GM18517 (cell line): ENCODE data around the gene ANXA1.

Experiments
- ATAC-seq: cut with Tn5 transposase; IDR thresholded peaks from one replicate; pipeline ENCODE4 v1.9.1; 2021; ENCODE audit warnings: mild to moderate bottlenecking, moderate library complexity; ENCODE audit not compliant: unreplicated experiment

The ANXA1 gene

DNA sequence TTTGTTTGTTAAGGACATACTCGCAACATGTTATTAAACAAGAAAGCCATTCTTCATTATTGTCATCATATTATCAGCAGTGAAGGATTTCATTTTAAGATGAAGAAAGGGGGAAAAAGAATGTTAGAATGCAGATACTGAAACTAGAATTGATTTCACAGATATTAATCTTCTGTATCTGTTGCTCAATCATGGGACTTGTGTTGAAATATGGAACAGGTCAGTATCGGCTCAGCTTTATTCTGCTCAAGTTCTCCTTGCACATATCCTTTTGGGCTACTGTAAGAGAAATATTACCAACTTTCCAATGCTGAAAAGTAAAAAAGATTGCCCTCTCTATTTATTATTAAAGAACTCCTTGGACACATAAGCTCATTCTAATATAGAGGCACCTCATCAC lies 13.8 kb upstream of the ANXA1 start:
- ATAC-seq: no peak

DNA sequence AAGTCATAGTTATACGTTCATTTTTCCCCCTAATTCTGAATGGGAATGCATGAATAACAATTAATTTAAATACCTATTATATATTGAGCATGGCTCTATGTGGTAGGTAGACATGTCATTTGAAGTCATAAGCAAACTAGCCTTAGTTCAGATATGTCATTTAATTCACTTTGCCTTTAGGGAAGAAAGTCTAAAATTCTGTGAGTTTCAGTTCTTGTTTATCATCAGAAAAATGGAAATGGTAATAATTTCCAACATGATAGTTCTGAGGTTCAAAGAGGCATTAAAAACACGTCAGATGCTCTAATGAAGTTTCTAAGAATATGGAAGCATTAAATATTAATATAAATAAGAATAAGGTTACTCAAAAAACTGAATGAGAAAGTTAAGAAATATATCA lies 13.1 kb upstream of the ANXA1 start:
- no peak for ATAC-seq

DNA sequence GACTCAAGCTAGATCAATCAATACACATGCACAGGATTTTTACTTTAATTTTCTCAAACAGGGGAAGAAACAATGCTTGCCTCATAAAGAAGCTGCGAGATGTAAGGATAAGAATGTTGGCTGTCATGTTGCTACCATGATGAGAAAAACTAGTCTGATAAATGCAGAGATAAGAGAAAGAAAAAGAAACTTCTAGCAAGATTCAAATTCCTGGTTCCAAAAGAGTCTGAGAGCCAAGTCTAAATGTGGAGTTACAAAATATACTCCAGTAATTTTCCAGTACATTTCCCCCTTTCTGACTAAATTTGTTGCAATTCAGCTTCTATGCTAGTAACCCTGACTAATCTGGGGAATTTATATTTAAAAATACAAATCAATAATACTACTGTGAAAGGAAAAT lies 10.4 kb upstream of the ANXA1 start:
- ATAC-seq: no peak

DNA sequence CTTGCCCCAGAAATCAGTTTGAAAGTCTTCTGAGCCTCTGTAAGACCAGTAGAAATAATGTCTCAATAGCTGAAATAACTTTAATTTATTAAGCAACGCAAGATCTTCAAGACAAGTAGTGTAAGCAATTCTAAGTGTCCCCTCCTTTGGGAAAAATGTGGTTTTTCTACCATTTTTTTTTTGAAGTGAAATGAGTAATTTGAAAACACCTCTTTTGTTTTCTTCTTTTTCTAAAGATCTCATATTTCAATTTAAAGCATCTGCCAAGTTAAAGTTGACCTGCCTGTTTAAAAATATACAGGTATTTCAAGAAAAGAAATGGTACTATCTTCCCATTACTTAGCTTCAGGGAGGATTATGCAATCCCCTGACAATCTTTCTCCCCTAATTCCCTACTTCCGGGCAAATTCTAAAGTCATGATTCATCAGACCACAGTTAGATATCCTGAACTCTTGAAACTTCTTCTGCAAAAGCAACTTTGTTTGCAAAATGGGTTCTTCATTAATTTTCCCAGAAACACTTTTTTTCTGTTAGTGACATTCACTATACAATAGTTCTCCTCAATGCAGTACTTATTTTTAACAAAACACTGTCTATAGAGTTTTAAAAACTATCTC lies 7.8 kb upstream of the ANXA1 start:
- no peak for ATAC-seq

DNA sequence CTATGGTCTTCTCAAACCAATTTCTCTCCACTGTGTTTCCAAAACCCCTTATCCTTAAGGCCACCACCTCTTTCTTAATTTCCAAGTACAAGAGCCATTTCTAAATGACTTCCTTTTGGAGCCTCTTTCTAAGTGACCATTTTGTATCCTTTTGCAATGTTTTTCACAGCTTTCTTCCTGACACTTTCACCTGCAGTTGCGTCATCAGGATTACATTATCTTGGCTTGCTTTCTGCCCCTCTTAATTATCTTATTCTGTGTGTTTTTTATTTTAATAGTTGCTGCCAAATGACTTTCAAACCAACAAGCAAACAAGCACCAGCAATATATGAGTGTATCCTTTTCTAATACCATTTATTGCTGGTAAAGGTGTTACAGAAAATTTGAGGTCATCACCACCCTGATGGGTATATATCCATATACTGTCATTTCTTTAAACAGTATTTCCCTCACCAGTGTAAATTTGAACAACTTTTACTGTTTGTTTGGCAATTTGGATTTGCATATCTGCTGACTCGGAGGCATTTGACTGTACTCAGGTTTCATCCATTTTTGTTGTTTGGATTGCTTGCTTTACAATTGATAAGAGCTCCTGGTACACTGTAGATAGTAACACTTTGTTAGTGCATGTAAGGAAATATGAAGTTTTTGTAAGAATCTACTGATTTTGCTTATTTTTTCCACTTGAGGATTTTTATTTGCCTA lies 5.4 kb upstream of the ANXA1 start:
- no peak for ATAC-seq

DNA sequence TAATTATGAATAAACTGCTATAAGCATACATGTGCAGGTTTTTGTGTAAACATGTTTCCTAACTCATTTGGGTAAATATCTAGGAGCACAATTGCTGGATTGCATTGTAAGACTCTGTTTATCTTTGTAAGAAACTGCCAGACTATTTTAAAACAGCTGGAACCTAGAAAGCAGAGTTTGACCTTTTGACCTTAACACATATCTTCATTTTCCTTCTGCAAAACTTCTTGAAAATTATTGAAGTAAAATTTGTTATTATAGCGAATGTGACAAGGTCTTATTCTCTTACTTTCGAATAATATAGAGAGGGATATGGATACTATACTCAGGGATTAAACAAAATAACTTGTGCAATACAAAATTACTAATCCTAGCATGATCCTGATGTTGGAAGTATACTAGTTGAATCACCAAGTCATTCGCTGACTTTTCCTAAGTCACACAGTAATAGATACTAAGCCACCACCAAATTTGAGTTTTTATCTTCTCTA lies 3.2 kb upstream of the ANXA1 start:
- ATAC-seq: no peak

DNA sequence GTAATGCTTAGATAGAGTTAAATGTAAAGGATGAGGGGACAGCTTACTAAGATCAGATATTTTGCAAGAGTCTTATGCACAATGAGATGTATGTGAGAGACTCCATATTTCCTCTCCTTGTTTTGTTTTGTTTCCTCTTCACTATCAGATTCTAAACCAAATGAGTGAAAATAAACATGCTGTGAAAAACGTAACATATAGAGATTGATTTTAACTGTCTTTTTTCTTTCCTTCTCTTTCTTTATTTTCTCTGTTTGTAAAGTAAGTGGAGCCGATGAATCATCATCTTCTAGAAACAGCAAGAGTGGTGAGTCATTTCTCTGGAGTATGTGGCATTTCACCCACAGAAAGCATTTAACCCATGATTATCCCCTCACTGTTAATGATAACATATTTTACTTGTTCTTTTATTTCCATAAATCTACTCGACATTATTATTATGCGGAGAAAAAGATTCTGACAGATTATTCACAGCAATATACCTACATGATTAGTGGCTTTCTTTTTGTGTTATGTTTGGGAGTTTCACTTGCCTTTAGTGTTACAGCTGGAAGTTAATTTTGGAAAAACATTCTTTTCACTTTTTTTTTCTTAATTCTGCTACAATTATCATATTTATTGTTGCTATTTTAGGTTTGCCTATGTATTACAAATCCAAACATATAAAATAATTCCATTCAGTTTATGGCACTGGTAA lies 2.1 kb upstream of the ANXA1 start:
- peak; percentile 73 for ATAC-seq

DNA sequence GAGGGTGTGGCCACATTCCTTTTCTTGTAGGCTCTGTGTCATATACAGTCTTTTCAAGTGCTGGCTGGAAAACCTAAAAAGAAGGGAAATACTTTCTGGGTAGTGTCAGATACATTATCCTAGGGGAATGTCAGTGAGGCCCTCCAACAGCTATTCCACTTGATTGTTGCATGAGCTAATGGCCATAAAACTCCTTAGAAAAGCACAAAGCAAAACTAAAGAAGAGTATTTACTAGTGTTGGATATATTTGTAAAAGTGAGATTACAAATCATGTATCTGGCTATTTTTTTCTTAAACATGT lies 829 bp downstream of the ANXA1 start:
- no peak for ATAC-seq

DNA sequence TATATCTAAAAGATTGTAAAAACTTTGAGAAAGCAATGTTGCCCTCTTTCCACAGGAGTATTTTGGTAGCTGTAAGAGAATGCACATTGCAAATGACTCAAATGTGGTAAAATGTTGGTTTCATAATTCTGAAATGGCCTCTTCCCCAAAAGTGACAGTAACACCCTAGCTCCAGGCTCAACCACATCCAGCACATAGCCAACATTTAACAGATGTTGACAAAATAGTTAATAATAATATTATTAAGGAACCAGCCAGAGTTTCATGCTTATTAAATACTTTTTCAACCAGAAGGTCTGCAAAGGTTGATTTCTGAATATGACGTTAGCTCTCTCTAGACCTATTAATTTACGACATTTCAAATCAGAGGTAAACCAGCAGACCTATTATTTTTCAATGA lies 1.3 kb downstream of the ANXA1 start:
- ATAC-seq: peak; percentile 65

DNA sequence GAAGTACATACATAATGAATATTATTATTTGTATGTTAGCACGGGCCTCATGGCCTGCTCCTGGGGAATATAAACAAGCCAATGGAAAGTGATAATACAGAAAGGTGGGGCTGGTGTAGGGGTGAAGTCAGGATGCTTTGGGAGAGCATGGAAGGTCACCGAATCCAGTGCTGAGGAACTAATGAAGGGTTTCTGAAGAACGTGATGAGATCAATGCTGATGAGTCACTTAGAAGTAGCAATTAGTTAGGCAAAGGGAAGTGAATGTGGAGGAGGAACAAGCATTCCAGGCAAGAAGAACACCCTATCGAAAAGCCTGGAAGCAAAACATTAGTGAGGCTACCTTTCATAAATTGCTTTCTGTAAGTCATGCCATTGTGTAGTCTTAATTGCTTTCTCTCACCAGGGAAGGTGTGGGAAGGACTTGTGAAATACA lies 2.1 kb downstream of the ANXA1 start:
- no peak for ATAC-seq

DNA sequence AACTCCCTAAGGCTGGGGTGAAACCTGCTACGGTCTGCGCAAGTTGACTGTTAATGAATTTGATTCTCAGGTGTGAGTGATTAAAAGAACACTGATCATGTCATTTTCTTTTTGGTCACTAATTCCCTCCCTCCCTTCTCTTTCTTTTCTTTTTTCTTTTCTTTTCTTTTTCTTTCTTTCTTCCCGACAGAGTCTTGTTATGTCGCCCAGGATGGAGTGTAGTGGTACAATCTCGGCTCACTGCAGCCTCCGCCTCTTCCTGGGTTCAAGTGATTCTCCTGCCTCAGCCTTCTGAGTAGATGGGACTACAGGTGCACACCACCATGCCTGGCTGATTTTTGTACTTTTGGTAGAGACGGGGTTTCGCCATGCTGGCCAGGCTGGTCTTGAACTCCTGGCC lies 2.6 kb downstream of the ANXA1 start:
- no peak for ATAC-seq

DNA sequence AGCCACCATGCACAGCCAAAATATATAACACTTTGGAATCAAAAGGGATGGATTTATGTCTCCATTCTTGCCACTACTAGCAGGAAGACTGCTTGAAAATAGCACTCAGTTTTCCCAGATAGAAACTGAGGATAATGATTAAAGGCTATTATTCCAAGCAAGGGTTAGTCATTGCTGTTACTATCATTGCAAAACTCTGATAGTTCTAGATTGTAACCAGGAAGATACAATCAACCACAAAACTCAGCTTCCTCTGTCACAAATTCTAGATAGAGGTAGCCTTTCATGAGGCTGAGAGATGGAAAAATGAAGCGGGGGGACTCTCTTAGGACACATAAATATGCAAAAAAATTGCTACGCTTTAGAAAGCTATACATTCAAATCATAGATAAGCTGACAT lies 3.1 kb downstream of the ANXA1 start:
- ATAC-seq: no peak

DNA sequence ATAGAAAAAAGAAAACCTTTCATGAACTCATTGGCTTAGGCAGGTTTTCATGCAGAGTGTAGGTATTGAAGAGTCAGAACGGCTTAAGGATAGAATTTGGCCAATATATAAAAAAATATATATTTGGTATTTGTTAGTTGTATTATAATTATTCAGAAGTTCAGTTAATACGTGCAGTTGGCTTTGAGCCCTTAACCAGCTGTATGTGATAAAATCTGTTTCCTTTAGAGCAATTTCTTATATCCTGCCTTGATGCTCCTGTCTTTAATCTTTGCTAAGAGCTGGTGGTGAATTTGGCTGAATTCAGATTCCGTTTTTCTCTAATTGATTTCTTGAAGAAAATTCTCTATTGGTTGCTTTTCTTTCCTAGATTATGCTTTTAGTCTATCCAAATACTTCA lies 3.7 kb downstream of the ANXA1 start:
- no peak for ATAC-seq

DNA sequence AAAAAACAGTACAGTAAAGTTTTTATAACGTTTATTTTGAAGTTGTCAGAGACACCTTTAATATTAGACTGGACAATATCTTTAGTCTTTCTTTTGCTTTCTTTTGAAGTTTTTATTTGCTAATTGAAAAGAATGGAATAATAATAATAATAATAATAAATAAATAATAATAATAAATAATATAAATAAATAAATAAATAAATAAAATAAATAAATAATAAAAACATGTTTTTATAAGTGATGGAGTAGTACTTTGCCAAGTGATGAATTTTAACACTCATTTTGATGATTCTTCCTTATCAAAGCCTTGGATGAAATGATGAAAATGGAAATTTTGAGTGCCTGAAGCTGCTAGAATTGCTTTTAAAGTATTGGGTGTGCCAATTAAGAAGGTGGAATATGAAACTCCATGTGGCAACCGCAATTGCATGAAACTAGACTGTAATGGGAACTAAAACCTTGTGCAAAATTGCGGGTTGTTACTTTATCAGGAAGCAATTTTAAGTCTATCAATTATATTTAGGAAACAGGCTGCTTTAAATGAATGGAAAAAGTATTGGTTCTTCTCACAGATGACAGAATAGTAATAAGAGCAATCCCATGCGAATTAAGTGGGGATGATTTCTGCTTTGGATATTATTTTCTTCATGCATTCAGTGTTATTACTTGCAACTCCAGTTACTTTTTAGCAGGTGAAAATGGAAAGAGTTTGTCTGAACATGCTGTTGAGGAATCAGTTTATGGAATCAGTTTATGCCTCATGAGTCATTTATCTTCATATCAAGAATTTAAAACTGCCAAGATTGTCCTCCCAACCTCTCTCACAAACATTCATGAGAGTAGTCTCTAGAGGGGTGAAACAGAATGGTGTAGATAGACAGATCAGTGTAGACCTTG lies 4.6 kb downstream of the ANXA1 start:
- no peak for ATAC-seq

DNA sequence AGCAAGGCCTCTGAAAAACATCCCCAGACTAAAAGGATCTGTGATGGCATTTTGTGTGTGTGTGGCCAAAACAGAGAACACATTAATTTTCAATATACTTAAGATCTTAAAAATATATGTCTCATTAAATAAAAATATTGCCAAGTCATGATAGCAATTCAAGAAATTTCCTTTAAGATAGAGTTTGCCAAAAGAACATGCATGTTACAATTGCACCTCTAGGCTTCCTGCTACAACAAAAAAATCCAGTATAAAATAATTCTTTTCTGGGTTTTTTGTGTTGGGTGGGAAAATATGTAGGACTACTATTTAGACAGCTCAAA lies 5.2 kb downstream of the ANXA1 start:
- no peak for ATAC-seq

DNA sequence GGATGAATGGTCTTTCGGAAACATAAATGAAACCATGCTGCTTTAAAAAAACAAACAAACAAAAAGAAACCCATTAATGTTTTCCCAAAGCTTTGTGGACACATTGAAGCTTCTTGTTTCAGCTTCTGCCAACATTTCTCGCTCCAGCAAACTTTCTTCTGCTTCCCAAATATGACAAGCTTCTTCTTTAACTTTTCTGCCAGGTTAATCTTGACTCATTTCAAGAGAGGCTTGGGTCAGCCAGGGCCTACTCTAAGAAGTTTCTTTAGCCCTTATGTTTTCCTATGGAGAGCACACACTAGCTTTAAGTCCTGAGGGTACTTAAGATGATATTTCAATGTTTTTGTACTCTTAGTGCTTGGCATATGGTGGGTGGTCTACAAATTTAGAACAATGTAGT lies 6.1 kb downstream of the ANXA1 start:
- no peak for ATAC-seq

DNA sequence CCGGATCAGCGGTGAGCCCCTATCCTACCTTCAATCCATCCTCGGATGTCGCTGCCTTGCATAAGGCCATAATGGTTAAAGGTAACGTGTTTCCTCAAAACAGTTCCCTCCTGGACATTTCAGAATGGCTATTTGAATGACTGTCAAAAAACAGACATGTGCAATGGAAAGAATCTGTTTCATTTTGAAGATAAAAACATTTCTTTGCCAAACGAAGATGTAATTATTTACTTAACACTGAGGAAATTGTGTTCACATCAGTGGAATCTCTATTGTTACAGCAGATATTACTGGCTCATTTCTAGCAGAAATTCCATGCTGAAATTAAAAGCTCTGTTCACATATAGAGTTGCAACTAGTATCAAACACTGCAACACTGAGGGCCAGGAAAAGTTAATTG lies 7.1 kb downstream of the ANXA1 start:
- ATAC-seq: no peak

DNA sequence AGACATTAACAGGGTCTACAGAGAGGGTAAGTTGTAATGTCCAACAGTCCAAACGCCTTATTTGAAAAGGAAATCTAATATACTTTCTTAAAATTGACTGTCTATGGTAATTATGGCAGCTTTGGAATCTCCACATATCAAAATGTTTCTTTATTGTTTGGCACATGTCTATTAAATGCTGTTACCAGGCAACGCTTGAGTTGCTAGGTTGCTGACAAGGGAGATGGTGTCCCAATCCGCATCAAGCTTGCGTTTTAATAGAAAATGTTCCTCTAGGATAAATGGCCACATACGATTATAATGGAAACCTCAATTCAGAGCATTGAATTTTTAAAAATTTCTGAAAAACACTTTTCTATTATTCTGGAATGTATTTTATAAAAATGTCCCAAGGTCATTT lies 9.2 kb downstream of the ANXA1 start:
- no peak for ATAC-seq

DNA sequence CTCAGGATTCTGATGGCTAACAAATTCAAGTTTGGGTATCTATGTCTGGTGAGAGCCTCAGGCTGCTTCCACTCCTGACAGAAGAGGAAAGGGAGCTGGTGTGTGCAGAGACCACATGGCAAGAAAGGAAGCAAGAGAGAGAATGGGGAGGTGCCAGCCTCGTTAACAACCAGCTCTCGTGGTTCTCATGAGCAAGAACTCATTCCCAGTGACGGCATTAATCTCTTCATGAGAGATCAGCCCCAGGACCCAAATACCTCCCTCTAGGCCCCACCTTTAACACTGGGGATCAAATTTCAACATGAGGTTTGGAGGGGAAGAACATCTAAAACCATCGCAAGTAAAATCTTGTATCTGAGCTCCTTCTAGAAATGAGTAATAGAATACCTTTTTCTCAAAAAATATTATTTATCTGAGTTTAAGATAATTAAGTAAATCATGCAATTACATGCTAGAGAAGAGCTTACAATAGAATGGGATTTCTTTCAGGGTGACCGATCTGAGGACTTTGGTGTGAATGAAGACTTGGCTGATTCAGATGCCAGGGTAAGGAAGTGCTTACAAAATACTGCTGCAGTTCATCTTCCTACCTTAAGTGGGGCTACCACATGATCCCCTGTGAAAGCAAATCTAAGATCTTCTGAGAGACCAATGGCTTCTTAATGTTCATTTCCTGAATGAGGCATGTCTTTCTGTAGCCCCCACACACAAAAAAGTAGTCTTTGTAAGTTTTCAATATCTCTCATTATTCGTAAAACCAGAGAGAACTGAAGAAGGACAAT lies 11.5 kb downstream of the ANXA1 start:
- no peak for ATAC-seq

DNA sequence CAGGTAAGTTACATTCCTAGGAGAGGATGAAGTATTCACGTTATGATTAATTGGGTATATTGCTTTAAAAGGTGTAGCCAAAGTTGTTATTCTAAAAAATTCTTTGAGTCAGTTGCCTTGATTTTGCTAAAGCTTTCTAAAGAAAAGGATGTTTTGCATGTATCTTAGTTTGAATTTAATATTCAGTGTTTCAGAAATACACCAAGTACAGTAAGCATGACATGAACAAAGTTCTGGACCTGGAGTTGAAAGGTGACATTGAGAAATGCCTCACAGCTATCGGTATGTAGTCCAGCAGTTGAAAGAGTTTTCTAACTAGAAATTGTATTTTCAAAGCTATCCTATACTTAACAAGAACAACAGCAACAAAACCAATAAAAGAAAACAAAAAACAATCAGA lies 14.2 kb downstream of the ANXA1 start:
- ATAC-seq: no peak

DNA sequence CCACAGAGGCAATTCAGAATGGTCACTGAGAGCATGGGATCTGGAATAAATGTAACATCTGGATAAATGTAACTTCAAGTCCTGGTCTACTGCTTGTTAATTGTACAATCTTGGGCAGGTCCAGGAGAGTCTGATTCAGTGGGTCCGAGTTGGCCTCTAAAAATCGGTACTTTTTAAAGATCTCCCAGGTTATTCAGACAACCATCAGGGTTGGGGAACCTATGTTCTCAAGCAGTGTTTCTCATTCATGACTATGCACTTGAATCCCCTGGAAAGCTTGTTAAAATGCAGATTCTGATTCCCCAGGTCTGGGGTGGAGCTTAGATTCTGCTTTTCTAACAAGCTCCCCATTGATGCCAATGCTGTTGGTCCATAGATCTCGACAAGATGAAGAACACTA lies 14.8 kb downstream of the ANXA1 start:
- no peak for ATAC-seq
